HG03103 (cell line): Measurements from ENCODE around the gene BSX.

Source experiments
- ATAC-seq: cut with Tn5 transposase; IDR thresholded peaks from one replicate; pipeline ENCODE4 v1.9.1; 2021; ENCODE audit warnings: low read depth; ENCODE audit not compliant: unreplicated experiment

The BSX gene

GRCh38 chr11:122981388-122982264, at the start of gene BSX:
Gene BSX, minus strand, starts transcription at chr11:122981834. Its CDS starts 163 bp downstream, at chr11:122981671.
- no peak for ATAC-seq

- ATAC-seq = no peak
Measured at GRCh38 chr11:123030517-123030916, 48.9 kb upstream of the BSX start.

- ATAC-seq = no peak
Measured at GRCh38 chr11:123020968-123021367, 39.3 kb upstream of the BSX start.

GRCh38 chr11:123018702-123019101, 37.1 kb upstream of the BSX start:
- ATAC-seq = no peak

GRCh38 chr11:123011510-123011909, 29.9 kb upstream of the BSX start:
- no peak for ATAC-seq

GRCh38 chr11:123006860-123007542, 25.4 kb upstream of the BSX start:
- ATAC-seq = no peak

- no peak for ATAC-seq
Measured at GRCh38 chr11:123000721-123001120, 19.1 kb upstream of the BSX start.

- ATAC-seq = no peak
Measured at GRCh38 chr11:122998727-122999366, 17.2 kb upstream of the BSX start.

- ATAC-seq = no peak
Measured at GRCh38 chr11:122995526-122995925, 13.9 kb upstream of the BSX start.

- no peak for ATAC-seq
Measured at GRCh38 chr11:122984186-122985011, 2.8 kb upstream of the BSX start.

GRCh38 chr11:122983438-122984185, 2.0 kb upstream of the BSX start:
- ATAC-seq = no peak

- no peak for ATAC-seq
Measured at GRCh38 chr11:122979815-122980595, 1.6 kb downstream of the BSX start.

GRCh38 chr11:122979103-122979814, 2.4 kb downstream of the BSX start:
- no peak for ATAC-seq

- no peak for ATAC-seq
Measured at GRCh38 chr11:122978299-122978620, 3.4 kb downstream of the BSX start.

GRCh38 chr11:122977470-122978298, 4.0 kb downstream of the BSX start:
- ATAC-seq = no peak

GRCh38 chr11:122976734-122977469, 4.7 kb downstream of the BSX start:
- no peak for ATAC-seq
